GM18909 (cell line): ENCODE data around the gene JAK2.

ENCODE experiments used
- ATAC-seq: cut with Tn5 transposase; IDR thresholded peaks from one replicate; pipeline ENCODE4 v1.9.1; 2021; ENCODE audit warnings: mild to moderate bottlenecking; ENCODE audit not compliant: unreplicated experiment, poor library complexity

JAK2 gene

DNA sequence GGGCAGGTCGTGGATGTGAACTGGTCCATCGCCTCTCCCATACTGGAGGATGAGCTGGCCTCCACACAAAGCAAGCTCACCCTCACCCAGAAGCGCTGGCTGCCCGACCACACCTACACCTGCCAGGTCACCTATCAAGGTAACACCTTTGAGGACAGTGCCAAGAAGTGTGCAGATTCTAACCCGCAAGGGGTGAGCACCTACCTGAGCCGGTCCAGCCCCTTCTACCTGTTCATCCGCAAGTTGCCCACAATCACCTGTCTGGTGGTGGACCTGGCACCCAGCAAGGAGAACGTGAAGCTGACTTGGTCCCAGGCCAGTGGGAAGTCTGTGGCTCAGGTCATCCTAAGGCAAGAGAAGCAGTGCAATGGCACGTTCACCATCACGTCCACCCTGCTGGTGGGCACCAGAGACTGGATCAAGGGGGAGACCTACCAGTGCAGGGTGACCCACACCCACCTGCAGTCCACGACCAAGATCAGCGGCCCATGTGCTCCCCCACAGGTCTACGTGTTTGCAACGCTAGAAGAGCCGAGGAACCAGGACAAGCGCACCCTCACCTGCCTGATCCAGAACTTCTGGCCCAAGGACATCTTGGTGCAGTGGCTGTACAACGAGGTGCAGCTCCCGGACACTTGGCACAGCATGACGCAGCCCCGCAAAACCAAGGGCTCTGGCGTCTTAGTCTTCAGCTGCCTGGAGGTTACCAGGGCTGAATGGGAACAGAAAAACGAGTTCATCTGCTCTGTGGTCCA is 129.1 kb downstream of the JAK2 start:
- no peak for ATAC-seq

DNA sequence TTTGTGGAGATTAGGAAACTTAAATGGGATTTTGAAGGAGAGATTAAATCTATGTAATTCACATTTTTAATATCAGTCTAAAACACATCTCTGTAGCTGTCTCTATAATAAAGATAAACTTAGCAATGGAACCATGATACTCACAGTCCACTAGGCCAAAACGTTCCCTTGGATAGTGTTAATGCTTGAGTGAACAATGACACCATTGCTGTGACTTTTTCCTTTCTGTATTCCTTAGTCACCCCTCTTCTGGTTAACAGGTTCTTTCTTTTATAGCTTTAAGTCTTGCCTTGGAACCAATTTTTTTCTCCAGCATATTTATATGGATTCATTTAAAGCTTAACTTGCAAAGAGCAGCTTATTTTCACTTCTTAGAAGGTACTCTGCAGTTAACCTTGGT is 137.0 kb downstream of the JAK2 start:
- ATAC-seq = no peak

DNA sequence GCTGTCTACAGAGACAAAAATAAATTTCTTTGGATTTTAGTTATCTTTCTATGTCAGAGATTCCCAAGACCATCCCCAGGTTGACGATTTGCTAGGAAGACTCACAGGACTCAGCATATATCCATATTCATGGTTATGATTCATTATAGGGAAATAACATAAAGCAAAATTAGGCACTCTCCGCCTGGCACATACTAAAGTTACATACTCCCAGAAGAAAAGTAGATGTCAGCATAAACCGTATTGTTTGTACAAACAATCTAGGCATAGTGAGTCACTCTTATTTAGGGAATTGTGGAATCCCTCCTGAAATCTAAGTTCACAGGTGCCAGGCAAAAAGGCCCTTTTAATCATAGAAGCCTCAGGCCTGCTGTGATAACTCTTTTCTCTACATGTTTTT is 137.4 kb downstream of the JAK2 start:
- ATAC-seq = no peak

DNA sequence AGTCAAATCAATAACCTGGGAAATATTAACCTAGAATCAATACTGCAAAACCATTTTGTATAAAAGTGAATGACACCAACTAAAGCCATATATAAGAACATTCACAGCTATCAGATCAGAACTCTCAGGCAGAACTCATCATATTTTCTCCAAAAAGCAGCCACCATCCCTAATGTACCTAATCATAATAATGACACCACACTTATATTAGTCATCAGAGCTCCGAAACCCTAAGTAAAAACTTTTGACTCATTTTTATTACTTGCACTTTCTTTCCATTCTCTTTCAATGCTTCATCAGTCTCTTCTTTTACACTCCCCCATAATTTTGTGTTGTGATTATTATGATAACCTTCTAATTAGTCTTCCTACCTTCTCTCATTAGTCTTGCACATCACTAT is 155.1 kb downstream of the JAK2 start:
- ATAC-seq = no peak

DNA sequence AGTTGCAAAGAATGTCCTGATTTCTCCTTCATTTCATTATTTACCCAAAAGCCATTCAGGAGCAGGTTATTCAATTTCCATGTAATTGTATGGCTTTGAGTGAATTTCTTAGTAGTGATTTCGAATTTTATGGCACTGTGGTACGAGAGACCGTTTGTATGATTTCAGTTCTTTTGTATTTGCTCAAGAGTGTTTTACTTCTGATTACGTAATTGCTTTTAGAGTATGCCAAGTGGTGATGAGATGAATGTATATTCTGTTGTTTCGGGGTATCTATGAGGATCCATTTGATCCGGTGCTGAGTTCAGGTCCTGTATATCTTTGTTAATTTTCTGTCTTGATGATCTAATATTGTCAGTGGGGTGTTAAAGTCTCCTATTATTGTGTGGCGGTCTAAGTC is 159.1 kb downstream of the JAK2 start:
- ATAC-seq = no peak

DNA sequence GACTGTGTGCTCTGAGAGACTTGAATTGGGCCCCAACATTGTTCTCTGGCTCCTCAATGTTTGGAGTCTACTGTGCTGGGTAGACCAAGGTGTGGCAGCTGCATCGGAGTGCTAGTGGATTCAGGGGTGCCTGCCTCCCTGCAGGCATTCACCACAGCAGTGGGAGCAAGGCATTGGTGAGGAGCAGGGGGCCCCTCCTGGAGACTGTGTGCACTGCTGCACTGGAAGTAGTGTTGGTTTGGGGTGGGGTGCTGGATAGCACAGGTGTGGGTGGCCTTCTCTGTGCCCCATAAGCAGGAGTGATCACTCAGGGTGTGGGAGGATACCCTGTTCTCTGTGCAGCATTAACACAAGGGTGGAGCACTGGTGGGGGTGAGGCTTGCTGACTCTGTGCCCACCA is 161.2 kb downstream of the JAK2 start:
- no peak for ATAC-seq
